ENCODE data around the gene NPPA. TPM values are rescaled to one million over a fixed set of nuclear protein-coding genes. Genes with fewer than 3 reads are reported as not detected.

Gene NPPA
- total RNA-seq, 1 experiment from 2014 or later = not detected

DNA sequence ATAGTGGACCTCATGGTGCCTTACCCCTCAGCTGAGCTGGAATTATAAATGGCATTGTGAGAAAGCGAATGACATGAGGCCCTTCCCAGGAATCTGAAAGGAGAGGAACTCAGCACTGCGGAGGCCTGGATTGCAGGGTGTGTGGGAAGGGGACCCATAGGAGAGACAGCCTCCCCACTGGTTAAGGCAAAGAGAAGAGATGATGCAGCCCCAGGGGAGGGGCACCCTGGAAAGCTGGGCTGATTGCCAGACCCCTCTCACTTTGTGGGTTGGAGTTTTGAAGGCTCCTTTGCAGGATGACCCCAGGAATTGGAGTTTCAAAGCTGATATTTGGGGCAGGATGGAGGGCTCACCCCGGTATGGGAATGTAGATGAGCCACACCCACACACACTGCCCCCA, 9.1 kb upstream of the NPPA start:
- no CpG with 5 or more reads among the region's 3 CpGs for WGBS (ENCODE audit: extremely low coverage, insufficient read length, low lambda C conversion rate)
- no peak overlapping the region for H3K27ac Mint-ChIP-seq
- H3K27me3 Mint-ChIP-seq (ENCODE audit: low read depth) = peaks cover 63% of the 10 kb centered on the region

More for the DNA sequence above, 9.1 kb upstream of the NPPA start:
- Histone ChIP-seq H3T11ph (ENCODE audit: low read length) (no peak overlapping the region), H4K20me1 (ENCODE audit: control insufficient read depth, insufficient read depth, insufficient read length) (no peaks in the 10 kb centered on the region), H3K4me2 (ENCODE audit: insufficient read depth, insufficient read length, low read length) (no peak overlapping the region), H3K79me2 (ENCODE audit: insufficient read depth, low read length) (no peaks in the 10 kb centered on the region), H3K79me1 (ENCODE audit: insufficient read depth, low read depth, low read length, poor library complexity, severe bottlenecking) (no peaks in the 10 kb centered on the region), H2BK20ac (ENCODE audit: low read depth, low read length, poor library complexity, severe bottlenecking) (no peak overlapping the region), H4K8ac (replicated peaks; ENCODE audit: insufficient read length, low read depth, low read length) (no peak overlapping the region), H3K4ac (ENCODE audit: low read depth, low read length) (no peak overlapping the region), H3K14ac (ENCODE audit: insufficient read depth, low read length) (no peak overlapping the region), H4K5ac (ENCODE audit: insufficient read length, low read depth, low read length) (no peak overlapping the region), H3K27ac (ENCODE audit: insufficient read length, low read depth, low read length) (no peak overlapping the region), H3K9ac (ENCODE audit: extremely low read depth, insufficient read length, low read length) (no peak overlapping the region), H3K18ac (ENCODE audit: insufficient read length, low read depth, low read length) (no peak overlapping the region), H3K56ac (ENCODE audit: insufficient read length, low read depth, low read length) (no peak overlapping the region), H3K4me1 (ENCODE audit: insufficient read depth, low read length) (no peaks in the 10 kb centered on the region), H2BK15ac (ENCODE audit: low read depth, low read length) (no peak overlapping the region), H2AK5ac (ENCODE audit: insufficient read length, low read length) (no peak overlapping the region), H3K23ac (ENCODE audit: insufficient read length, low read depth, low read length) (no peak overlapping the region), H2BK5ac (ENCODE audit: insufficient read length, low read length) (no peak overlapping the region), H2BK120ac (ENCODE audit: low read depth, low read length, poor library complexity, severe bottlenecking) (no peak overlapping the region), H3K27me3 (ENCODE audit: insufficient read depth, low read length) (no peaks in the 10 kb centered on the region; the same call in 1 of the 2 replicates), H2AFZ (ENCODE audit: low read length) (no peak overlapping the region), H2BK12ac (ENCODE audit: insufficient read length, low read depth, low read length) (no peak overlapping the region), H4K91ac (ENCODE audit: insufficient read length, low read depth, low read length) (no peak overlapping the region), H3K9me3 (ENCODE audit: control insufficient read depth, low read depth, low read length) (no peaks in the 10 kb centered on the region), H3K23me2 (ENCODE audit: insufficient read length, low read depth, low read length, poor library complexity, severe bottlenecking) (no peaks in the 10 kb centered on the region)
- peaks cover 6 to 15% of the 10 kb centered on the region in 2 experiments; a peak in 3 of 4 replicates for H3K4me1 Mint-ChIP-seq
- no peak for DNase-seq
- H3K9me3 Mint-ChIP-seq = no peaks in the 10 kb centered on the region
- no peak overlapping the region for H3K4me3 Mint-ChIP-seq
- TF ChIP-seq, protein P1, sequence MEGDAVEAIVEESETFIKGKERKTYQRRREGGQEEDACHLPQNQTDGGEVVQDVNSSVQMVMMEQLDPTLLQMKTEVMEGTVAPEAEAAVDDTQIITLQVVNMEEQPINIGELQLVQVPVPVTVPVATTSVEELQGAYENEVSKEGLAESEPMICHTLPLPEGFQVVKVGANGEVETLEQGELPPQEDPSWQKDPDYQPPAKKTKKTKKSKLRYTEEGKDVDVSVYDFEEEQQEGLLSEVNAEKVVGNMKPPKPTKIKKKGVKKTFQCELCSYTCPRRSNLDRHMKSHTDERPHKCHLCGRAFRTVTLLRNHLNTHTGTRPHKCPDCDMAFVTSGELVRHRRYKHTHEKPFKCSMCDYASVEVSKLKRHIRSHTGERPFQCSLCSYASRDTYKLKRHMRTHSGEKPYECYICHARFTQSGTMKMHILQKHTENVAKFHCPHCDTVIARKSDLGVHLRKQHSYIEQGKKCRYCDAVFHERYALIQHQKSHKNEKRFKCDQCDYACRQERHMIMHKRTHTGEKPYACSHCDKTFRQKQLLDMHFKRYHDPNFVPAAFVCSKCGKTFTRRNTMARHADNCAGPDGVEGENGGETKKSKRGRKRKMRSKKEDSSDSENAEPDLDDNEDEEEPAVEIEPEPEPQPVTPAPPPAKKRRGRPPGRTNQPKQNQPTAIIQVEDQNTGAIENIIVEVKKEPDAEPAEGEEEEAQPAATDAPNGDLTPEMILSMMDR (conservative IDR thresholded peaks at IDR 0.05) = no peak
- H3K36me3 Mint-ChIP-seq (ENCODE audit: insufficient read depth in 1 of 3, low read depth in 3 of 3) = no peaks in the 10 kb centered on the region

Data from H9 (cell line).